LHCN-M2 (cell line): Measurements from ENCODE around the gene ZNF44. TPM values are rescaled to one million over a fixed set of nuclear protein-coding genes. Genes with fewer than 3 reads are reported as not detected.

ENCODE experiments used
- DNase-seq: peaks from one replicate; pipeline ENCODE4 v3.0.0-alpha.2; 2012; ENCODE audit warnings: low read depth
- total RNA-seq: library from RNA; depleted of rRNA; stranded (reverse); fragments of >200 nt; gene quantifications from 2 replicates; pipeline ENCODE4 v1.2.3, GENCODE V29; 2014; rRNA removed

Gene ZNF44
- total RNA-seq, 1 experiment from 2014 or later = 4.3 TPM

DNA sequence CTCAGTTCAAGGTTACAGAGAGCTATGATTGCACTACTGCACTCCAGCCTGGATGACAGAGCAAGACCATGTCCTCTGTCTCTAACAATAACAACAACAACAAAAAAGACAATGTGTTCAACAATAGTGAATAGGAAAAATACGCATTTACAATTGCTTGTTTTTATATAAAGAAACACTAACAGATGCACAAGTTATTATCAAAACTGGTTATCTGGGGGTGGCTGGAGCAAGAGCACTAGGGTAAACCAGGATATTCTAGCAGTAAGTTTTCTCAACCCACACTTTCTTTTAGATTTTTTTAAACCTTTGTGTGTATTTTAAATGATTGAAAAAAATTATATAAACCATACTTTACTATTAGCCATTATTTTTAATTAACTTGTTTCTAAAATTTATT lies 33.1 kb downstream of the ZNF44 start:
- no peak for DNase-seq

DNA sequence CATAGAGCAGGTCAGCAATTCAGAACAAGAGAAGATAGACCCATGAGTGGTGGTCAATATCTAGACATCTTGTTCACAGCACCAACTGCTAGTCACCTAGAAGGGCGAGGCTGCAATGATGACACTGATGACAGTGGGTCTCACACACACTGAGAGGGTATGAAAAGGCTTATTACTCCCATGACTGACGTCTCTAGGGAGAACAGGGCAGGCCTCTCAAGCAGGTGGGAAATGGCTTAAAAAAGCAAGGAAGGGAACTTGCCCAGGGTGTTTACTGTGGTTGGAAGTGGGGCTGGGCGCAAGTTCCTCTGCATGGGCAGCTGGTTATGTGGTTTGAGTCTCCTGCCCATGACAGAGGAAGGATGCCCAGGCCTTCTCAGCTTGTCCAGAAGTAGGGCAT lies 33.8 kb downstream of the ZNF44 start:
- DNase-seq = no peak

DNA sequence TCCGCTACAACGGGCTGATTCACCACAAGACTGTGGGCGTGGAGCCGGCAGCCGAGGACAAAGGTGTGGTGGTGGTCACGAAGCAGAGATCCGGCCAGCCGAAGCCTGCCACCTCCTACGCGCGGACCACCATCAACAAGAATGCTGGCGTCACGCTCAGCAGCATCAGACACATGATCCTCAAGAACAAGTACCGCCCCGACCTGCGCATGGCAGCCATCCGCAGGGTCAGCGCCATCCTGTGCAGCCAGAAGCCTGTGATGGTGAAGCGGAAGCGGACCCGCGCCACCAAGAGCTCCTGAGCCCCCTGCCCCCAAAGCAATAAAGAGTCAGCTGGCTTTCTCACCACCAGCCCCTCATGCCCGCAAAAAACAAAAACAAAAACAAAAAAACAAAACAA lies 34.4 kb downstream of the ZNF44 start:
- DNase-seq = no peak

DNA sequence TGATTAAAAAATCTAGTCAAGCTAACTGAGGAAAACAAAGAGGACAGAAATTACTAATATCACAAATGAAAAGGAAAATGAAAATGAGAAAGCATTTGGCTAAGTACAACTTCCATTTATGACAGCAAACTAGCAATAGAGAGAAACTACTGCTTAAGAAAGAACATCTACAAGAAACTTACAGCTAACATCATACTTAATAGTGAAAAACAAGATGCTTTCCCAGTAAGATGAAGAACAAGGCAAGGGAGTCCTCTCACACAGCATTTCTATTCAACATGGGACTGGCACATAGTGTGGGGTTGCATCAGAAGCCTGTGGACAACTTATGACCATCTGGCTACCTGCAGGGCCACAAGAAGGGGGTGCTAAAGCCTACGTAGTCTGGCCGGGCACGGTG lies 39.3 kb downstream of the ZNF44 start:
- DNase-seq = no peak

DNA sequence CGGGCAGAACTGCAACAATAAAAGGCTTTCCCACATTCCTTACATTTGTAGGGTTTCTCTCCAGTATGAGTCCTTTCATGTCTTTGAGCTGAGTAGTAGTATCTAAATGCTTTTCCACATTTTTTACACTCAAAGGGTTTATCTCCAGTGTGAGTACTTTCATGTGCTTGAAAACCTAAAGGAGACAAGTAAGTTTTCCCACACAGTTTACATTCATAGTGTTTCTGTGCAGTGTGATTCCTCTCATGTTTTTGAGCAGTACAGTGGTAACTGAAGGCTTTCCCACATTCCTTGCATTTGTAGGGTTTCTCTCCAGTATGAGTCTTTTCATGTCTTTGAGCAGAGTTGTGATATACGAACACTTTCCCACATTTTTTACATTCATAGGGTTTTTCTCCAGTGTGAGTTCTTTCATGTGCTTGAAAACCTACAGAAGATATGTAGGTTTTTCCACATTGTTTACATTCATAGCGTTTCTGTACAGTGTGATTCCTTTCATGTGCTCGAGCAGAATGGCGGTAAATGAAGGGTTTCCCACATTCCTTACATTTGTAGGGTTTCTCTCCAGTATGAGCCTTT lies 47.0 kb downstream of the ZNF44 start:
- DNase-seq = no peak

DNA sequence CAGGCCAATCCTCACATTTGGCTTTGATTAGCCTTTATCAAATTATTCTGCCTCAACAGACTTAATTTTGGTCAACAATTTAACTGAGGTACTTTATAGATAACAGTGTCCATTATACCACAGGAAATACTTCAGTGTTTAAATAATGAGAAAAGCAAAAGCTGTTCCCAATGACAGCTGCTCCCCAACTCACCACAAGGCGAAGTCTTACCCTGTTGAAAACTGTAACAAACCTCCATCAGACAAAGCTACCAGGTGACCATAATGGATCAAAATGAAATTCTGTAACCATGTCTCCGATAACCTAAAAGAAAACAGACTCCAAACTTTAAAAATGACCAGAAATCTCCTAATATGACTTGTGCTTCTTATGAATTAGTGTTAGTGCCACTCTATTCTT lies 50.3 kb downstream of the ZNF44 start:
- DNase-seq = no peak

DNA sequence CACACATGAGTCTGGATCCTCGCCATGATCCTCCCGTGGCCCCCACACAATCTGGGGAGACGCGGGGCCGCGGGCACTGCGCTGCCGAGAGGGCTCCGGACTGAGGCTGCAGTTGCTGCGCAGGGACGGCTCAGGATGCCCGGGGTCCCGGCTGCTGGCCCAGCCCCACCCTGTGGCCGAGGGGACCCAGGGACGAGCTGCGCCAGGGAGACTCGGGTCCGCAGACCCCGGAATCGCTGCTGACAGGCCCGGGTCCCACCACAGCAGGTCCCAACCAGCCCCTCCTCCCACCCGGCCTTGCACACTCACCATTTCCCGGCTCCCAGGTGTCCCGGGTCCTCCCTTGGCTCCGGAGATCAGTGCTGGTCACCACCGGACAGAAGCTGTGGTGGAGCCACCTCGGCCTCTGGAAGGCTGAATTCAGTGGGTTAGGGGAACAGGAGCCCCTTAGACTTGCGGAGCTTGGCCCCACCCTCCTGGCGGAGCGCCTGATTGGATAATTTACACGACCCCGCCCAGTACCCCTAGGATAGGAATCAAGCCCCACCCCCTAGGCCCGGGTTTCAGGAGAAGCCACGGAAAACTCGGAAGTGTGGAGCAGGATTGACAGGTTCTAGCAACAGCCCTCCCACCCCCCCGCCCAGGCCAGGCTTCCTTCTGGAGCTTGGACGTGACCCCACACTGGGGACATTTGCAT lies 57.4 kb downstream of the ZNF44 start:
- DNase-seq = no peak

DNA sequence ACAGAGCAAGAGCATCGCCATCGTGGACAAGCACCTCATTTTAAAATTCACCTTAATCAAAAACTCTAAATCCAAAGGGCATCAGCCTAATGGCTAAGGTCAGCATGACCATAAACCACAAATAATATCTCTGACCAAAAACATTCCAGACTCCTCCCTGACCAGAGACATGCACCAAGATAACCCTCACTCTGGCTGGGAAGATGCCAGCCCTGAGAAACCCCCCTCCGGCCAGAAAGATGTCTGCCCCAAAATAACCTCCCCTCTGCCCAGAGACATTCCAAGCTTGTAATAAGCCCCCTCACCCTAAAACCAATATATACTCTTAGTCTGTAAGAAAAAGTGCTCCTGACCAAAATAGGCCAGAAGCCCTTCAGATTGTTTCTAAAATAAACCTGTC lies 61.7 kb downstream of the ZNF44 start:
- no peak for DNase-seq

DNA sequence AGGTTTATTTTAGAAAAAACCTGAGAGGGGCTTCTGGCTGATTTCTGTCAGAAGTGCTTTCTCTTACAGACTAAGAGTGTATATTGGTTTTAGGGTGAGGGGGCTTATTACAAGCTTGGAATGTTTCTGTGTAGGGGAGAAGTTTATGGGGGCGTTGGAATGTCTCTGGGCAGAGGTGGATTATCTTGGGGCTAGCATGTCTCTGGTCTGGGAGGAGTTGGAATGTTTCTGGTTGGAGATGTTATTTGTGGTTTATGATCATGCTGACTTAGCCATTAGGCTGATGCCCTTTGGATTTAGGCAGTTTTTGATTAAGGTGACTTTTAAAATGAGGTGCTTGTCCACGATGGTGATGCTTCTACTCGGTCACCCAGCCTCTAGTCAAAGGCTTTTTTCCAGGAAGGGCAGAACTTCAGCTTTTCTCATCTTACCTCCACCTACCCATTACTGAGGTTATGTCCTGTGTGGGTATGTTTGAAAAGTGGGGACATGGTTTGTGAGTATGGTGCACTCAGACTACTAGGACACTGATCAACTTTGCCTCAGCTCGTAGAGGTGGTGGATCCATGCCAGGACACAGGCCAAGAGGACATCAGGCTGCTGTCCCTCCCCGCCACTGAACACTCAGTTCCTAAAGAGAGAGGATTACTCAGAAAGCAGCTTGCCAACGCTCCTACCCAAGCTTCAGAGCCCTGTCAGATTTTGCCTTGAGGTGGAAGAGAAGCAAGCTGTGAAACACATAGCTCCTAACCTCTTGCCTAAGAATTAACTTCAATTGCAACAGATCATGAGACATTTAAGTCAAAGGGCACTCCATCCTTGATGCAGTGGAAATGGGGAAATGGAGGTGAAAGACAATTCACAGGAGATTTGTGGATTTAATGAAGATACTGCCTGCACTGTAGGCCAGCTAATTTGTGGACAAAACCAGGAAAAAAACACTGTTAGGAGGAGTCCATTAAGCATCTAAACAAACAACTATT lies 63.6 kb downstream of the ZNF44 start:
- DNase-seq = no peak

DNA sequence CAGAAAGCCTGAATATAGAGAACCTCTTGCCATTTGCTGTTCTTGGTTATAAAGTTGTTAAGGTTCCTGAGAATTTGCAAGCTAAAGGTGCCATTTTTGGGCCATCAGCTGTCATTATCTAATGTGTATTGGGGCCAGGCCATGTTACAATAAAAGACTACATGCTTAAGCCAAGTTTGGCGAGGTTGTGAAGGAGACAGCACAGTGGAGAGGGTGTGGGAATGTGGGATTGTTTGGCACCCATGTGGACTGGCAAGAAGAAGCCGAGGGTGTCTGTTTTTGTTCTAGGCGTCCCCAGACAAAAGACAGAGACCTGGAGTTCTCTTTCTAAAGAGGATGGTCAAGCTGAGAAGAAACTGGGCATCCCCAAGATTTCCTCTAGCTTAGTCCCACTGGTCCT lies 64.7 kb downstream of the ZNF44 start:
- DNase-seq = no peak

DNA sequence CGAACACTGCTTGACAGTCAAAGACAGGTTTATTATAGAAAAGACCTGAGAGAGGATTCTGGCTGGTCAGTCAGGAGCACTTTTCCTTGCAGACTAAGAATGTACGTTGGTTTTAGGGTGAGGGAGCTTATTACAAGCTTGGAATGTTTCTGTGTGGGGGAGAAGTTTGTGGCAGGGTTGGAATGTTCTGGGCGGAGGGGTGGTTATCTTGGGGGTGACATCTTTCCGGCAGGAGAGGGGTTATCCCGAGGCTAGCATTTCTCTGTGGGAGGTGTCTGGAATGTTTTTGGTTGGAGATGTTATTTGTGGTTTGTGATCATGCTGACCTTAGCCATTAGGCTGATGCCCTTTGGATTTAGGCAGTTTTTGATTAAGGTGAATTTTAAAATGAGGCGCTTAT lies 70.0 kb downstream of the ZNF44 start:
- DNase-seq = no peak

DNA sequence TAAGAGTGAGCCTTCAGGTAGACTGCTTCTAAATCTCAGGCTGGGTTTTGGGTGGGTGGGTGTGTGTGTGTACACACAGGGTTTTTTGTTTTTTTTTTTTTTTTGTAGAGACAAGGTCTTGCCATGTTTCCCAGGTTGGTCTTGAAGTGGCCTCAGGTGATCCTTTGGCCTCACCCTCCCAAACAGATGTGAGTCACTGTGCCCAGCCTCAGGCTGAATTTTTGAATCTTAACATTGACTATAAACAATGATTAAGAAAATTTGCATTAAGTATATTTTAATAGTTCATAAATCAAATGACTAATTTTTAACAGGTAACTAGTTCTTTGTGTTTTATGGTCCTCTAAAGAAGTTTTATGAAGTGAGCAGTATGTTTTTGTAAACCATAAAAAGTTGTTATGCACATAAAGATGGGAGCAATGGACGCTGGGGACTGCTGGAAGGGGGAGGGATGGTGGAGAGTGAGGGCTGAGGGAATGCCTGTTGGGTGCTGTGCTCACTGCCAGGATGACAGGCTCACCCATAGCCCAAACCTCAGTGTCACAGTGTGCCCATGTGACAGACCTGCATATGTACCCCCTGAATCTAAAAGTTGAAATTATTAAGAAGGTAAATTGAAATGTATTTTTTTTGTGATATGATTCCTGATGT lies 71.6 kb downstream of the ZNF44 start:
- DNase-seq = no peak

Other genes with a start within 250 kb of the ZNF44 start
- gene ZNF878, start 241.9 kb downstream of the ZNF44 start, total RNA-seq = 0.38 and 0.46 TPM in 2 replicates
- gene ZNF844, start 230.2 kb downstream of the ZNF44 start, total RNA-seq = 2.5 and 2.8 TPM in 2 replicates
- 5.8 and 6.0 TPM in 2 replicates for gene ZNF20, start 154.5 kb downstream of the ZNF44 start, total RNA-seq
- gene ZNF625, start 138.1 kb downstream of the ZNF44 start, total RNA-seq = 8.6 and 10.6 TPM in 2 replicates
- gene ZNF136, start 131.8 kb downstream of the ZNF44 start, total RNA-seq = 6.8 and 7.1 TPM in 2 replicates
- gene ZNF563, start 38.8 kb upstream of the ZNF44 start, total RNA-seq = 4.8 and 6.4 TPM in 2 replicates
- gene ZNF442, start 70.8 kb upstream of the ZNF44 start, total RNA-seq = 3.0 and 4.2 TPM in 2 replicates
- 4.3 and 4.9 TPM in 2 replicates for gene ZNF799, start 106.4 kb upstream of the ZNF44 start, total RNA-seq
- 3.5 and 4.5 TPM in 2 replicates for gene ZNF443, start 146.1 kb upstream of the ZNF44 start, total RNA-seq
- gene ZNF709, start 189.9 kb upstream of the ZNF44 start, total RNA-seq = 2.2 and 3.2 TPM in 2 replicates